HG03378 (cell line): ENCODE measurements around the gene ABI3.

Experiments used
- ATAC-seq: cut with Tn5 transposase; IDR thresholded peaks from one replicate; pipeline ENCODE4 v1.9.1; 2021; ENCODE audit warnings: mild to moderate bottlenecking, moderate library complexity; ENCODE audit not compliant: unreplicated experiment

Gene ABI3

DNA sequence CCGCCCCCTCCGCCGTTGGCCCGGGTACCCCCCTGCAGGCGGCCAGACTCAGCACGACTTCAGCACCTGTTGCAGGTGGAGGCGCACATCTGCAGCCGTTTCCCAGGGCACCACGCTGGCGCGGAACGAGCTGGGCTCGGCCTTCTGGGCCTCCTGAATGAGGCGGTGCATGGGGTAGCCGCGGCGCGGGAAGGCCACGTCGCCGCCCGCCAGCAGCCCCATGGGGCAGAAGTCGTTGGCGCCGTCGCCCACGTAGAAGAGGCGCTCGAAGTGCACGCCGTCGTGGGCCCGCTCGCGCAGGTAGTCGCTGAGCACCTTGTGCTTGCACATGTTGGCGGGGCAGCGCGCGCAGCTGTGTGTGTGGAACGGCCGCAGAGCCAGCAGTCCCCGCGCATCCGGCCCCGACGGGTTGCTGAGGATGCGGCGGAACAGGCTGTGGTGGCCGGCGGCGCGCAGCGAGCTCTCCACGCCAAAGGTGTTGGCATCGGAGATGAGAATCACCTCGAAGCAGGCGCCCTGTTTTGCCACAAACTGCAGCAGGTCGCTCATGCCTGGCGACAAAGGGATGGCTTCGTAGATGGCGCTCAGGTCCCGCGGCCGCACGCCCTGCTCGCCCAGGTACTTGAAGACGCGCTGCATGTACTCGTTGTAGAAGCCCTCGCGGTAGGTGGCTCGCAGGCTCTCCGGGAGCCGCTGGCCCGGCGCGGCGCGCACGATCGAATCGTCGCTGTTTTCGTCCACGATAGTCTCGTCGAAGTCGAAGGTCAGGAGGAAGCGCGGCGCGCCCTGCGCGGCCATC is 13.9 kb downstream of the ABI3 start:
- no peak for ATAC-seq

- ATAC-seq, result no peak
Measured at GRCh38 chr17:49224997-49225337, 14.5 kb downstream of the ABI3 start.

GRCh38 chr17:49225554-49226236 is 15.2 kb downstream of the ABI3 start:
- no peak for ATAC-seq

- ATAC-seq, result no peak
Measured at GRCh38 chr17:49226771-49227435, 16.4 kb downstream of the ABI3 start.

DNA sequence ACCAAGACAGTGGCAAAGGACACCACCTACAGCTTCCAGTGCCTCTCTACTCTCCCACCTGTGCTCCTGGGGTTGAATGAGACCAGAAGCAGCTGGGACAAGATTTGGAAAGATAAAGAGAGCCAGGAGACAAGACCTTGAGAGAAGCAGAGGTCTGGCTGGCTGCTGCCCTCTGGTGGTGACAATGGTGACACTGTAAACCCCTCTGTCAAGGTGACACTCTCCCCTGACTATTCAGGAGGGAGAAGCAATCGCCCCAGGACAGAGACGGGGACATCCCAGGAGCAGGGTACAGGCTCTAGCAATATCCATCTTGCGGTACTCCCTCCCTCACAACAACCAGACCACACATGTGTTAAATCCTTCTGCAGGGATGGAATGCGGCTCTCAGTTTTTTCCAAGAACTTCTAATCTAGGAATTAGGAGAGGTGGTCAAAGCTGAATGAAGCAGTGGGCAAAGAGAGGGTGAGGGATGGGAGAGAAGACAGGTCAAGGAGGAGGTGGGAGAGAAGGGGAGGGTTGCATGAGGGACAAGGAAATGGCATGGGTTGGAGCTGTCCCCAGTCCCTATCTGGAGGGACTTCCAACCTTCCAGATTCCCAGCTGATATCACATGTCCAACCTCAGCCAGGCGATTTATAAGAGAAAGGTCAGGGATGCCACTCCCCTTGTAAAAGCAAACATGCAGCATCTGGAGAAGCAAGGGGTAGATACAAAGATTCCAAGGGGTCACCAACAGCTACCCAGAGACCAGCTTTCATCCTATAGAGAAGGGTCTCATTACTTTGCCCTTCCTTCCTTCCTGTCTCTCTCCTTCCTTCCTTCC is 17.1 kb downstream of the ABI3 start:
- ATAC-seq, result no peak

DNA sequence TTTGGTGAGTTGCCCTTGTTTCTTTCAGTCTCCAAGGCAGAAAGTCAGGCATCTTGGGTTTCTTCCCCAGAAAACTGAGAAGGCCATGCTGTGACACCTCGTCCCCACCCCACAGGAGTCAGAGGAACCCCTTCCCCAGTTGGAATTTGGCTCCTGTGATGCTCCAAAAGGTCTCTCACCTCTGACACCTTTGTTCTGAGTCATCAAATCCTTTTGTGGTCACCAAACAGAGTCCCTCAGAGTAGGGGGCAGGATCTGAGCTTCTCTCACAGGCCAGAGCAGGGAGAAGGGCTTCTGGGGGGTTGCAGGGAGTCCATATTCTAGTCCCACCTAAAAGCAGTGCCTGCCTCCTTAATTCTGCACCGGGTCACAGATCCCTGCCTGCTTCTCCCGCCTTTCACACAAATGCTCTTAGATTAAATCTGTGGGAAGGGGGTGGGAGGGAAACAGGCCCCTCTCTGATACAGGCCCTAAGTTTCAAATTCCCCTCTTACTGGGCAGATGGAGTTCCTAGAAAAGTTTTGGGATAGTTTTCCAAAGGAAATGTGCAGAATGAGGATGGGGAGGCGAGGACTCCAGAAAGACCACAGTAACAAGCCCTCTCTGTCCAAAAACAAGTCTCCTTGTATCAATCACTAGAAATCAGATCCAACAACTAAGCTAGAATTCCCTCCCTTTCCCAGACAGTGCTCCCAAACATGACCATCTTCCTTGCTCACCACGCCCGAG is 18.7 kb downstream of the ABI3 start:
- no peak for ATAC-seq

- ATAC-seq, result no peak
Measured at GRCh38 chr17:49229805-49230600, 19.5 kb downstream of the ABI3 start.

DNA sequence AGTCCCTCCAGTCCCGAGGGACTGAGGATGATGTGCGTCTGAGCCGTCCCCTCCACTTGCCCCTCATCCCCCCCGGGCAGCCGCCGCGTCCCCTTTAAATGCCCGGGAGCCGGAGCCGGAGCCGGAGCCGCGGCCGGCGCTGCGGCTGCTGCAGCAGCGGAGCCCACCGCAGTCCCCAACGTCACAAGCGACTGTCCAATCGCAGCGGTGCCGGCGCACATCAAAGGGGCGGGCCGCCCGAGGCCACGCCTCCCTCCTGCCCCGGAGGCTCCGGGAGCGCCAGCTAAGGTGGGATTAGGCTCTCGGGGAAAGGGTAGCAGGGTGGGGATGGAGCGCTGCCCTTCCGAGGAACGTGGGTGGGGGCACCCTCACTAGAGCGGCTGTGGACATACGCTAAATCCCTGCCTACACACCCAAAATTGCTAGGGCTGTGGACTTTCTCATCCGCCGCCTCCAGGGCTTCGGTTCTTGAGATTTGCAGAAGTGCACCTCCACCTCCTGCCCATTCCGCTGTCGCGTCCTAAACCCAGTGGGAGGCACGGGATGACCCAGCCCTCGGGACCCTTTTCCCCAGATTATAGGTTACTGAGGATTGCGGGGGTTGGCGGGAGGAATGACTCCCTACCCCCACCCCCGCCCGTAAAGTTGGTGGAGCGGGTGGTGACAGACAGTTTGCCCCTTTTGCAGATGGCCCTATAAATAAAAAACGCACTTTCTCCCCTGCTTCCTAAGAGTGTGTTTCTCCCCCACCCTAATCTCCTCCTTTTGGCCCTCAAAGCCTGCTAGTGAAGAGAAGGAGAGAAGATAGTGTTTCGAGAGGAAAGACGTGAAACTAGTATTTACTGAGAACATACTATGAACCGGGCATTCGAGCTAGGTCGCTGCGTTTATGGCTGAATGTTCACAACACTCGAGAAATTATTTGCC is 20.4 kb downstream of the ABI3 start, which contains the start of gene PHOSPHO1:
TSS of gene PHOSPHO1 (minus strand) at position 152 of the 927 bp plus-strand sequence. CDS start 4,096 bp downstream, outside the sequence.
- peak; percentile 64 for ATAC-seq

DNA sequence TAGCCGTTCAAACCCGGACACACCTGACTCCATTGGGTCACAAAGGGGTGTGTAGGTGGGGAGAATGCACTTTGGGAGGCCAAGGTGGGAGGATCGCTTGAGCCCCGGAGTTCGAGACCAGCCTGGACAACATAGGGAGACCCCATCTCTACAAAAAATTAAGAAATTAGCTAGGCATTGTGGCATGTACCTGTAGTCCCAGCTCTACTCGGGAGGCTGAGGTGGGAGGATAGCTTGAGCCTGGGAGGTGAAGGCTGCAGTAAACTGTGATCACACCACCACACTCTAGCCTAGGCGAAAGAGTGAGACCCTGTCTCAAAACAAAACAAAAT is 21.0 kb downstream of the ABI3 start:
- no peak for ATAC-seq

GRCh38 chr17:49234509-49235080 is 24.1 kb downstream of the ABI3 start:
- no peak for ATAC-seq

DNA sequence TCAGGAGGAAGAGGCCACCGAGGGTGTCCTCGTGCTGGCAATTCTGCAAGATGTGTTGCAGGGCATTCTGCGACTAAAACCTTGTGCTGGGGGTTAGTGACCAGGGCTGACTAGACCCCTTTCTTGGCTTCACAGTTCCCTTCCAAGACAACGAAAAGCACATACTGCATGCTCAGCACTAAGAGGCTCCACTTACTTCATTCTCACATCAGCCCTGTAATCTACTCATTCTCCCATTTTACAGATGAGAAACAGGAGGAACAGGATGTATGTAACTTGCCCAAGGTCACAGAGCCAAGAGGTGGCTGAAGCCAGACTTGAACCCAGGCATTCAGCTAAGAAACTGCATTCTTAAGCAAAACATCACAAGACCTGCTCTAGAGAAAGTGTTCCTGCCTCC is 25.4 kb downstream of the ABI3 start:
- no peak for ATAC-seq

DNA sequence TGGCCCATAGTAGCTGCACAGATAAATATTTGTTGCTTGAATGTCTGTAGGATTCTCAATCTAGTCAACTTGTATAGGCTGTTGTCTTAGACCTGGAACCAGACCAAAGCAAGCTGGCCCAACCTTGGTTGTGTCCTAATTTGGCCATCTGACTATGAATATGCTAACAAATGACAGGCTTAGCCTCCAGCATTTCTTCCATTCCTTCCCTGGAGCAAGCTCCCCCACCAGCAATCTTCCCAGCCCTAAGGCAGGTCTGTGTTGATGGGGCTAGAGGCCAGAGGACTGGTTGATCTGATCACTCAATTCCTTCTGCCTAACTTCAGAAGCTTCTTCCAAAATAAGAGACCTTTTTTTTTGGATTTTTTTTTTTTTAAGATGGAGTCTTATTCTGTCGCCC is 29.5 kb downstream of the ABI3 start:
- no peak for ATAC-seq

- ATAC-seq, result no peak
Measured at GRCh38 chr17:49240619-49241018, 30.1 kb downstream of the ABI3 start.

GRCh38 chr17:49241040-49241439 is 30.5 kb downstream of the ABI3 start:
- ATAC-seq, result no peak

DNA sequence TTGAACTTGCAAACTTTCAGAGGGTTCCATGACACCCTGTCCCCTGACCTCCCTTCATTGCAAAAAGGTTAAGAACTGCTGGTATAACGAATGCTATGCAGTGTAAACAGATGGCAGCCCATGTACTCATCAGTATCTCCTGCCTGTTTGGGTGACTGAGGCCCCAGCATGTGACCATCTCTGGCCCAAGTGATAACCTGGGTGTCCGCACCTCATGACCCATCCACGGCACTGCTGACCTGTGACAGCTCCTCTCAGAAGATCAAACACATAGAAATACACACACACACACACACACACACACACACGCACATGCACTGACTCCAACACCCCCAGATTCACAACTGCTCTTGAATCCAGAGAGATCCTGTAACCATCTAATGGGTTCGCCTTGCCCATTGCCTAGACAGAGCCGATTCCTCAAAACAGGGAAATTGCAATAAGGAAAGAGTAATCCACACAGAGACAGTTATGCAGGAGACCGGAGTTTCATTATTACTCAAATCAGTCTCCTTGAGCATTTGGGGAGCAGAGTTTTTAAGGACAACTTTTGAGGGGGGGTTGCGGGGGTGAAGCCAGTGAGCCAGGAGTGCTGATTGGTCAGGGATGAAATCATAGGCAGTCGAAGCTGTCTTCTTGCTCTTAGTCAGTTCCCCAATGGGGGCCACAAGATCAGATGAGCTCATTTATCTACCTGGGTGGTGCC is 31.3 kb downstream of the ABI3 start:
- ATAC-seq, result no peak

DNA sequence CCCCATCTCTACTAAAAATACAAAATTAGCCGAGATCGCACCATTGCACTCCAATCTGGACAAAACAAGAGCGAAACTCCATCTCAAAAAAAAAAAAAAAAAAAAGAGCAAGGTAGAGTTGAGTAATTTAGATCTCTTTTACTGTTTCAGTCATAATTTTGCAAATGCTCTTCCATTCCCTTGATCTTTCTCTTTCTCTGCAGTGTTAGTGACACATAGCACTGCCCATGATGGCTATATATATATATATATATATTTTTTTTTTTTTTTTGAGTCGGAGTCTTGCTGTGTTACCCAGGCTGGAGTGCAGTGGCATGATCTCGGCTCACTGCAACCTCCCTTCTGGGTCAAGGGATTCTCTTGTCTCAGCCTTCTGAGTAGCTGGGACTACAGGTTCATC is 32.3 kb downstream of the ABI3 start:
- no peak for ATAC-seq

- no peak for ATAC-seq
Measured at GRCh38 chr17:49244839-49245238, 34.3 kb downstream of the ABI3 start.

GRCh38 chr17:49247944-49248343 is 37.4 kb downstream of the ABI3 start:
- ATAC-seq, result no peak
